ENCODE measurements around the gene TMC5.

The TMC5 gene

GRCh38 chr16:19437280-19437679, 19.6 kb downstream of the TMC5 start:
- TF ChIP-seq CTCF (IDR thresholded peaks at IDR 0.05; ENCODE audit: control insufficient read depth, insufficient read depth, low read depth, low read length, missing control alignments) = no peak
- DNase-seq (ENCODE audit: low read depth) = no peak

GRCh38 chr16:19438739-19439138, 21.1 kb downstream of the TMC5 start:
- TF ChIP-seq CTCF (IDR thresholded peaks at IDR 0.05; ENCODE audit: control insufficient read depth, insufficient read depth, low read depth, low read length, missing control alignments) = no peak
- H3K4me3 ChIP-seq (ENCODE audit: control insufficient read depth, low read depth, low read length) = no peak overlapping the region
- DNase-seq (ENCODE audit: low read depth) = no peak

More at GRCh38 chr16:19437280-19437679, 19.6 kb downstream of the TMC5 start:
- no peak overlapping the region for H3K4me3 ChIP-seq (ENCODE audit: control insufficient read depth, low read depth, low read length)

GRCh38 chr16:19439483-19439882, 21.8 kb downstream of the TMC5 start:
- no peak for DNase-seq (ENCODE audit: low read depth)
- H3K4me3 ChIP-seq (ENCODE audit: control insufficient read depth, low read depth, low read length) = no peak overlapping the region
- no peak for TF ChIP-seq CTCF (IDR thresholded peaks at IDR 0.05; ENCODE audit: control insufficient read depth, insufficient read depth, low read depth, low read length, missing control alignments)

GRCh38 chr16:19443659-19444058, 26.0 kb downstream of the TMC5 start:
- no peak for DNase-seq (ENCODE audit: low read depth)
- TF ChIP-seq CTCF (IDR thresholded peaks at IDR 0.05; ENCODE audit: control insufficient read depth, insufficient read depth, low read depth, low read length, missing control alignments) = no peak
- H3K4me3 ChIP-seq (ENCODE audit: control insufficient read depth, low read depth, low read length) = no peak overlapping the region

- TF ChIP-seq CTCF (IDR thresholded peaks at IDR 0.05; ENCODE audit: control insufficient read depth, insufficient read depth, low read depth, low read length, missing control alignments) = no peak
- H3K4me3 ChIP-seq (ENCODE audit: control insufficient read depth, low read depth, low read length) = no peak overlapping the region
Observed at GRCh38 chr16:19446300-19446846, 28.7 kb downstream of the TMC5 start.

GRCh38 chr16:19446886-19447285, 29.2 kb downstream of the TMC5 start:
- no peak for DNase-seq (ENCODE audit: low read depth)
- TF ChIP-seq CTCF (IDR thresholded peaks at IDR 0.05; ENCODE audit: control insufficient read depth, insufficient read depth, low read depth, low read length, missing control alignments) = no peak
- H3K4me3 ChIP-seq (ENCODE audit: control insufficient read depth, low read depth, low read length) = no peak overlapping the region

More at GRCh38 chr16:19446300-19446846, 28.7 kb downstream of the TMC5 start:
- no peak for DNase-seq (ENCODE audit: low read depth)

GRCh38 chr16:19450186-19450585, 32.5 kb downstream of the TMC5 start:
- H3K4me3 ChIP-seq (ENCODE audit: control insufficient read depth, low read depth, low read length) = no peak overlapping the region
- no peak for DNase-seq (ENCODE audit: low read depth)
- no peak for TF ChIP-seq CTCF (IDR thresholded peaks at IDR 0.05; ENCODE audit: control insufficient read depth, insufficient read depth, low read depth, low read length, missing control alignments)
